ENCODE results near the gene KRTAP20-2. TPM values are rescaled to one million over a fixed set of nuclear protein-coding genes. Genes with fewer than 3 reads are reported as not detected.

The KRTAP20-2 gene
- total RNA-seq, 2 donors from 2014 or later: not detected

GRCh38 chr21:30680586-30680985 lies 45.6 kb downstream of the KRTAP20-2 start:
- Histone ChIP-seq H3K27ac (no peak overlapping the region), H3K9me3 (no peaks in the 10 kb centered on the region), H3K4me1 (no peaks in the 10 kb centered on the region), H3K36me3 (no peaks in the 10 kb centered on the region), H3K27me3 (no peaks in the 10 kb centered on the region), H3K4me3 (no peak overlapping the region)
- DNase-seq (ENCODE audit: low spot score): no peak
- no peak for TF ChIP-seq CTCF (IDR thresholded peaks at IDR 0.05)

GRCh38 chr21:30684506-30684905 lies 49.5 kb downstream of the KRTAP20-2 start:
- no peak for TF ChIP-seq CTCF (IDR thresholded peaks at IDR 0.05)
- Histone ChIP-seq H3K27ac (no peak overlapping the region), H3K4me3 (no peak overlapping the region), H3K36me3 (no peaks in the 10 kb centered on the region), H3K4me1 (no peaks in the 10 kb centered on the region), H3K9me3 (no peaks in the 10 kb centered on the region), H3K27me3 (no peaks in the 10 kb centered on the region)
- DNase-seq (ENCODE audit: low spot score): no peak

Other genes starting within 250 kb of the KRTAP20-2 start
- not detected for gene KRTAP13-1, start 239.2 kb upstream of the KRTAP20-2 start, total RNA-seq
- gene KRTAP13-3, start 209.3 kb upstream of the KRTAP20-2 start, total RNA-seq: not detected
- not detected for gene KRTAP13-4, start 205.0 kb upstream of the KRTAP20-2 start, total RNA-seq
- not detected for gene KRTAP15-1, start 194.9 kb upstream of the KRTAP20-2 start, total RNA-seq
- gene KRTAP19-1, start 154.8 kb upstream of the KRTAP20-2 start, total RNA-seq: not detected
- not detected for gene KRTAP19-2, start 147.8 kb upstream of the KRTAP20-2 start, total RNA-seq
- gene KRTAP19-3, start 143.2 kb upstream of the KRTAP20-2 start, total RNA-seq: not detected
- not detected for gene KRTAP19-4, start 138.0 kb upstream of the KRTAP20-2 start, total RNA-seq
- gene KRTAP19-5, start 133.1 kb upstream of the KRTAP20-2 start, total RNA-seq: not detected
- gene KRTAP19-6, start 93.3 kb upstream of the KRTAP20-2 start, total RNA-seq: not detected
- not detected for gene KRTAP19-7, start 73.9 kb upstream of the KRTAP20-2 start, total RNA-seq
- gene KRTAP22-2, start 44.8 kb upstream of the KRTAP20-2 start, total RNA-seq: not detected
- not detected for gene KRTAP6-3, start 42.8 kb upstream of the KRTAP20-2 start, total RNA-seq
- gene KRTAP6-2, start 36.3 kb upstream of the KRTAP20-2 start, total RNA-seq: not detected
- not detected for gene KRTAP22-1, start 34.1 kb upstream of the KRTAP20-2 start, total RNA-seq
- gene KRTAP6-1, start 21.3 kb upstream of the KRTAP20-2 start, total RNA-seq: not detected
- not detected for gene KRTAP20-1, start 18.8 kb upstream of the KRTAP20-2 start, total RNA-seq
- gene KRTAP20-4, start 14.6 kb upstream of the KRTAP20-2 start, total RNA-seq: not detected
- not detected for gene KRTAP20-3, start 7.7 kb downstream of the KRTAP20-2 start, total RNA-seq
- not detected for gene KRTAP21-3, start 83.6 kb downstream of the KRTAP20-2 start, total RNA-seq
- gene KRTAP21-2, start 112.1 kb downstream of the KRTAP20-2 start, total RNA-seq: not detected
- gene KRTAP21-1, start 120.2 kb downstream of the KRTAP20-2 start, total RNA-seq: not detected
- gene KRTAP8-1, start 178.1 kb downstream of the KRTAP20-2 start, total RNA-seq: not detected
- not detected for gene KRTAP7-1, start 194.6 kb downstream of the KRTAP20-2 start, total RNA-seq
- gene KRTAP11-1, start 246.4 kb downstream of the KRTAP20-2 start, total RNA-seq: not detected

Measured in right atrium auricular region (tissue), 2 donors.